Measurements from ENCODE around the gene MDN1. TPM values are rescaled to one million over a fixed set of nuclear protein-coding genes. Genes with fewer than 3 reads are reported as not detected.

Gene MDN1
- total and polyA plus RNA-seq, 2 of the 8 experiments (the other 6 are each of a cell fraction or from before 2014, with no cell fraction given): 53.5 to 179 TPM

DNA sequence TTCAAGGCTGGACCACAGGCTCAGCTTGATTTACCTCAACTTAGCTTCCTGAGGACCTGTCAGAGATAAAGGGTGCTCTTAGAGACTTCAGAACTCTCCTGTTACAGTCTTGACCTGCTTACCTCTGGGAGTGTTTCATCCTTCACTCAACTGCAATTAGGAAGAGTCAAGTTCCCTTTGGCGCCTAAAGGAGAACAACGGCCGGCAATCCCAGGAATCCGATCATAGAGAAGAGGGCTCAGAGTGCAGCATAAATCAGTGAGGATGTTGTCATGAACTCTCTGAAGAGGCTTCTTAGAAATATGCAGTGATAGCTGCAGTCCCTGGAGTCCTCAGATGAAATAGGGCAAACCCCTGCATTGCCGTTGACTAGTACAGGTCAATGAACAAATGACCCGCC is 217.4 kb downstream of the MDN1 start (continued):
- TF ChIP-seq, protein P1, sequence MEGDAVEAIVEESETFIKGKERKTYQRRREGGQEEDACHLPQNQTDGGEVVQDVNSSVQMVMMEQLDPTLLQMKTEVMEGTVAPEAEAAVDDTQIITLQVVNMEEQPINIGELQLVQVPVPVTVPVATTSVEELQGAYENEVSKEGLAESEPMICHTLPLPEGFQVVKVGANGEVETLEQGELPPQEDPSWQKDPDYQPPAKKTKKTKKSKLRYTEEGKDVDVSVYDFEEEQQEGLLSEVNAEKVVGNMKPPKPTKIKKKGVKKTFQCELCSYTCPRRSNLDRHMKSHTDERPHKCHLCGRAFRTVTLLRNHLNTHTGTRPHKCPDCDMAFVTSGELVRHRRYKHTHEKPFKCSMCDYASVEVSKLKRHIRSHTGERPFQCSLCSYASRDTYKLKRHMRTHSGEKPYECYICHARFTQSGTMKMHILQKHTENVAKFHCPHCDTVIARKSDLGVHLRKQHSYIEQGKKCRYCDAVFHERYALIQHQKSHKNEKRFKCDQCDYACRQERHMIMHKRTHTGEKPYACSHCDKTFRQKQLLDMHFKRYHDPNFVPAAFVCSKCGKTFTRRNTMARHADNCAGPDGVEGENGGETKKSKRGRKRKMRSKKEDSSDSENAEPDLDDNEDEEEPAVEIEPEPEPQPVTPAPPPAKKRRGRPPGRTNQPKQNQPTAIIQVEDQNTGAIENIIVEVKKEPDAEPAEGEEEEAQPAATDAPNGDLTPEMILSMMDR (IDR thresholded peaks at IDR 0.05; ENCODE audit: control extremely low read depth in 1 of 3, insufficient read depth in 1 of 3, low read depth in 1 of 3, low read length in 3 of 3): no peak
- TF ChIP-seq RFX5 (IDR thresholded peaks at IDR 0.05; ENCODE audit: borderline replicate concordance, low read depth, low read length) (no peak), MAFK (IDR thresholded peaks at IDR 0.05; ENCODE audit: low read depth, low read length) (no peak)
- TF ChIP-seq, protein P2, sequence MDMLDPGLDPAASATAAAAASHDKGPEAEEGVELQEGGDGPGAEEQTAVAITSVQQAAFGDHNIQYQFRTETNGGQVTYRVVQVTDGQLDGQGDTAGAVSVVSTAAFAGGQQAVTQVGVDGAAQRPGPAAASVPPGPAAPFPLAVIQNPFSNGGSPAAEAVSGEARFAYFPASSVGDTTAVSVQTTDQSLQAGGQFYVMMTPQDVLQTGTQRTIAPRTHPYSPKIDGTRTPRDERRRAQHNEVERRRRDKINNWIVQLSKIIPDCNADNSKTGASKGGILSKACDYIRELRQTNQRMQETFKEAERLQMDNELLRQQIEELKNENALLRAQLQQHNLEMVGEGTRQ (IDR thresholded peaks at IDR 0.05; ENCODE audit: low read length): no peak
